Astrocyte of the cerebellum (primary cell): ENCODE measurements around the gene ODF4.

Experiments used
- DNase-seq: peaks from one replicate; pipeline ENCODE4 v3.0.0-alpha.2; 2011; ENCODE audit warnings: low read depth
- H3K4me3 ChIP-seq: 2 replicates; pipeline ENCODE4 v1.5.1; 2011; ENCODE audit warnings: mild to moderate bottlenecking, low read depth, low read length, moderate library complexity
- in situ Hi-C: cut with HindIII; loops from 2 replicates; pipeline ENCODE4 v1.10.0; 2017; ENCODE audit warnings: low sequenced_read_pairs
- TF ChIP-seq, protein P1 (sequence below): IDR thresholded peaks from 2 replicates; pipeline ENCODE4 v1.5.1; 2012; ENCODE audit warnings: low read length, low read depth, moderate library complexity, mild to moderate bottlenecking; ENCODE audit errors: missing control alignments

The ODF4 gene

DNA sequence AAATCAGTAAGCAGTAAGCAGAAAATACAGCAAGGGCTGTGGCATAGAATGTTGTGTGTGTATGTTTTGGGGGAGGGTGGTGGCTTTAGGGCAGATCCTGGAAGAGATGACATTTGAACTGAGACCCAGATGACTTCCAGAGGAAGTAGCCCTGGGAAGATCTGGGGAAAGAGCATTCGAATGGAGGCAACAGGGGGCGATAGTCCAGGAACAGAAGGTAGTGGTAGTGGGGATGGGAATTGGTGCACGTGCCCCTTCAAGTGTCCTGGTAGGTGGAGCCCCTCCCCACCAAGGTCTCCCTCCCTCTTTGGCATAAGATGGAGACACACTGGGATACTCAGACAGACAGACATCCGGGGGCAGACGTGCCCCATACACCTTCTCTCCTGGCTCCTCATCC, 15.5 kb upstream of the ODF4 start:
- TF ChIP-seq, protein P1, sequence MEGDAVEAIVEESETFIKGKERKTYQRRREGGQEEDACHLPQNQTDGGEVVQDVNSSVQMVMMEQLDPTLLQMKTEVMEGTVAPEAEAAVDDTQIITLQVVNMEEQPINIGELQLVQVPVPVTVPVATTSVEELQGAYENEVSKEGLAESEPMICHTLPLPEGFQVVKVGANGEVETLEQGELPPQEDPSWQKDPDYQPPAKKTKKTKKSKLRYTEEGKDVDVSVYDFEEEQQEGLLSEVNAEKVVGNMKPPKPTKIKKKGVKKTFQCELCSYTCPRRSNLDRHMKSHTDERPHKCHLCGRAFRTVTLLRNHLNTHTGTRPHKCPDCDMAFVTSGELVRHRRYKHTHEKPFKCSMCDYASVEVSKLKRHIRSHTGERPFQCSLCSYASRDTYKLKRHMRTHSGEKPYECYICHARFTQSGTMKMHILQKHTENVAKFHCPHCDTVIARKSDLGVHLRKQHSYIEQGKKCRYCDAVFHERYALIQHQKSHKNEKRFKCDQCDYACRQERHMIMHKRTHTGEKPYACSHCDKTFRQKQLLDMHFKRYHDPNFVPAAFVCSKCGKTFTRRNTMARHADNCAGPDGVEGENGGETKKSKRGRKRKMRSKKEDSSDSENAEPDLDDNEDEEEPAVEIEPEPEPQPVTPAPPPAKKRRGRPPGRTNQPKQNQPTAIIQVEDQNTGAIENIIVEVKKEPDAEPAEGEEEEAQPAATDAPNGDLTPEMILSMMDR = no peak
- no peak overlapping the region for H3K4me3 ChIP-seq
- no peak for DNase-seq
- in situ Hi-C loops = loop anchor here (25.0 kb wide), 2 partner anchors 137 to 212 kb away; partner anchors contain the start of genes ALOXE3, BORCS6, HES7 and TMEM107

DNA sequence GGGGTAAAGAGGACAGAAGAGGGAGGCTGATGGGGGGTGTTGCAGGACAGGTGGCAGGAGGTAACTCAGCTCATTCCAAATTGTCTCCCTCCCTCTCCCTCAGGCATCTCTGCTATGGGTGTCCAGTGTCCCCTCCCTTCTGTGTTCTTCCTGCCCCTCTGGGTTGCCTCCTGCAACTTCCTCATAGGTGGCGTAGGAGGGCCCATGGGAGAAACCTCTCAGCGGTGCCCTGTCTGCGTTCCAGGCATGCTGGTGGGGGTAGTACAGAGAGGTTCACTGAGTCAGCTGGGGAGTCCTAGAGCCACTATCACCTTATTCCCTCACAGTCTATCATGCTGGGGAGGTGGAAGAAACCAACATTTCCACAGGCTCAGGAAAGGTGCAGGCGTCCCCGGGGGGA, 14.7 kb upstream of the ODF4 start:
- DNase-seq = no peak
- in situ Hi-C loops = loop anchor here (25.0 kb wide), 2 partner anchors 138 to 213 kb away; partner anchors contain the start of genes ALOXE3, BORCS6, HES7 and TMEM107
- no peak overlapping the region for H3K4me3 ChIP-seq
- TF ChIP-seq, protein P1 = no peak

DNA sequence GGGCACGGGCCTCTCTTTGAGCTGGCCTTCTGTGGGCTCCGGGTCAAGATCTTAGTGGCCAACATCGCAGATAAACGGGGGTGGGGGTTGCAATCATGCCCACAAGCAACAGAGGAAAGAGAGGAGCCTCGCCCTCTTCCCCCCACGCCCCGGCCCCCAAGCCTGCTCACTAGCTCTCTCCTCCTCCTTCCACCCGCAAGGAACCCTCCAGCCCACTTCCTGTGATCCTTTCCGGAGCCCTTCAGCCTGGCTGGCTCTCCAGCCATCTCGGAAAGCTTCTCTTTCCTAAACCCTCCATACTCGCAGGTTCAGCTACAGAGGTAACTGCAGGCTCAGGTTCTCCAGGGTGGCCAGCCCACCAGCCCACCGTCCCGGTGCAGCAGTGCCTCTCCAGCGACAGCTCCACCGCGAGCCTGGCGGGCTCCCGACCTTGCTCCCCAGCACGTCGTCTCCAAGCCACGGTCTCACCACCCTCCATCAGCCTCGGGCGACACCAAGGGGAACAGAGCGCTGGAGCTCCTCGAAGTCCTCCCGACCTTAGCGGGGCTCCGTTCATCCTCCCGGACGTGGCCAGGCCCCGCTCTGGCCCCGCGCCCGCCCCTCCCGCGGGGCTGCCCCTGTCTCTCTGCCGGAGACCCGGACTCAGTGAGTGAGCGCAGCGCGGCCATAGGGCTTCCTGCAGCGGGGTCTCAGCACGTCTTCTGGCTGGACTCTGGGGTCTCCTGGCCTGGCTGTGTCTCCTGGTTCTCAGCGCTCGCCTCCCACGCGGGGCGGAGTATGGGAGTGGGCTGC, 12.9 kb upstream of the ODF4 start:
- H3K4me3 ChIP-seq = peak overlapping the region; percentile 35
- in situ Hi-C loops = no loop called here

DNA sequence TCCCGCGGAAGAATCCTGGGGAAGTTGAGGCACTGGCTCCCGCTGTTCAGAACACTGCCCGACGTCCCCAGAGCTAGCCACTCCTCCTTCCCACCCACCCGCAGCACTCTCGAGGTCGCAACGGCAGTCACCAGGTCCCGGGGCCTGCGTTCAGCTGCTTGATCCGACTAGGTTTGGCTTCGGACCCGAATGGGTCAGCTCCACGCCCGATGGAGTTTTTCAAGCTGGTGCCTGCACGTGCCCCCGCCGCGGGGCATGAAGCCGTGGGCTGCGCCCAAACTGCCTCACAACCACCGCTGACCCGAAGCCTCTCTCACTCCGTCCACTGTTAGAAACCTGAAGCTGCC, 12.4 kb upstream of the ODF4 start:
- TF ChIP-seq, protein P1 = no peak
- no peak for DNase-seq
- in situ Hi-C loops = no loop called here
- H3K4me3 ChIP-seq = peak overlapping the region; percentile 35

More for the DNA sequence above, 12.9 kb upstream of the ODF4 start:
- no peak for DNase-seq
- TF ChIP-seq, protein P1 = no peak

DNA sequence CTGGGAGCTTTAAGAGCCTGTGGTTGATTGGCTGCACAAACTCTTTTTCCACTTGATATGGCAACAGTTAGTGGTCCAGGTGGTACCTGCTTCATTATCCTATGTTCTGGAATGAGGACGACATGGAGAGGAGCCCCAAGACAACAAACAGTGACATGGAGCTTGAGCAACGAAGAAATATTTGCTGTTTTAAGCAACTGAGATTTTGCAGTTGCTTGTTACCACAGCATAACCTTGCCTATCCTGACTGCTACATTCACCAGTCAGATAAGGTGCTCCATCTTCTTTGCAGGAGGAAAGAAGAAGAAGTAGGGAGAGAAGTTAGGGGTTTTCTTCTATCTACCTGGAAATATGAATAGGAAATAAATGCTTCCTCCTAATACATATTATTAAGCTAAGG, 7.5 kb upstream of the ODF4 start:
- in situ Hi-C loops = no loop called here
- TF ChIP-seq, protein P1 = no peak
- H3K4me3 ChIP-seq = no peak overlapping the region
- no peak for DNase-seq

DNA sequence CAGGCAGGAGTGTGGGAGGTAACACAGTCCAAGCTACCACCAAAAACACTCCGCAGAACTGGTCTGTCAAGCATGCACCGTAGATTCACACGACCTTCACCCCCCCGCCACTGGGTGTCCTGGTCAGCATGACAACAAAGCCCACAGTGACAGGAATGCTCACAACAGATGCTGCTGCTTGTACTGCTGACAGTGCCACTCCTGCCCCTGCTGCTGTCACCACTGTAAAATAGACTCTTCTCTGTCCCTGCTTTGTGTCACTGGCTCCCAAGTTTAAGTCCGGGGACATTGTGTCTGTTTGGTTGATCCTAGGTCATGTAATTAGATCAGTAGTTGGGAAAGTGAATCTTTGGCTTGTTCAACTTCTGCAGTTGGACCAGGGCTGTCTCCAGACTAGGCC, 7.0 kb upstream of the ODF4 start:
- no peak overlapping the region for H3K4me3 ChIP-seq
- TF ChIP-seq, protein P1 = no peak
- in situ Hi-C loops = no loop called here
- DNase-seq = no peak
